HCT116 (cell line): ENCODE data around the gene DRAM1. TPM values are rescaled to one million over a fixed set of nuclear protein-coding genes. Genes with fewer than 3 reads are reported as not detected.
A peak's percentile ranks its signal among the peaks of the same experiment; 100 is the strongest.

Source experiments
- ATAC-seq: fragments of 200-7000 bp; cut with Tn5 transposase; 2 replicates; pipeline ENCODE4 v1.9.1; 2020; ENCODE audit warnings: mild to moderate bottlenecking, moderate library complexity
- BruUV-seq: library from RNA; stranded (reverse); fragments of 400-500 nt; replicated peaks from 2 replicates; lab custom pipeline; 2021; lab: Mats Ljungman, UMichigan
- CTCF ChIA-PET: fragments of 300-600 bp; sonication (Branson Sonifier 250); formaldehyde crosslinking; loops from one replicate; lab custom pipeline; 2021; ENCODE audit warnings: antibody characterized with exemption; lab: Charles Lee
- POLR2A ChIA-PET: fragments of 300-600, 350-600 bp; sonication (Branson Sonifier 250); formaldehyde crosslinking; loops from one replicate; lab custom pipeline; 2021; ENCODE audit warnings: antibody characterized with exemption; lab: Charles Lee
- RAD21 ChIA-PET, 2 experiments: fragments of 300-600 bp; sonication (Branson Sonifier 250); formaldehyde crosslinking; loops; one replicate each; lab custom pipeline; 2023; ENCODE audit warnings: low total read pairs in 2 of 2; ENCODE audit not compliant: uncharacterized antibody in 2 of 2, unreplicated experiment in 2 of 2, low non-redundant PET in 1 of 2; lab: Charles Lee
- DNase-seq: peaks from one replicate; pipeline ENCODE4 v3.0.0-alpha.2; 2010; ENCODE audit warnings: low read depth, low spot score
- H2AFZ ChIP-seq: fragments of 200-600 bp; shearing (Covaris generic), sonication (generic); 2 replicates; pipeline ENCODE4 v1.6.1; 2017; ENCODE audit warnings: low read depth, mixed run types, mixed read lengths, antibody characterized with exemption, low read length; ENCODE audit not compliant: poor library complexity, severe bottlenecking
- H3K27ac ChIP-seq: 2 replicates; pipeline ENCODE4 v1.5.1; 2012; ENCODE audit warnings: low read depth, low read length
- H3K27me3 ChIP-seq: fragments of 200-600 bp; sonication (generic); 2 replicates; pipeline ENCODE4 v1.6.1; 2016; ENCODE audit warnings: mixed run types, low read length, mixed read lengths; ENCODE audit not compliant: insufficient read depth
- H3K36me3 ChIP-seq, 2 experiments: fragments of 200-500 bp in 1 of 2; fragments of 200-600 bp in 1 of 2; sonication (Bioruptor generic) in 1 of 2; sonication (generic) in 1 of 2; 2 replicates each; pipeline versions ENCODE4 v1.5.1 to v1.6.1; 2014 to 2016; ENCODE audit warnings: low read length in 2 of 2, inconsistent platforms in 1 of 2, mixed read lengths in 1 of 2, mixed run types in 1 of 2; ENCODE audit not compliant: insufficient read depth in 2 of 2, control insufficient read depth in 1 of 2
- H3K4me1 ChIP-seq, 2 experiments: fragments of 200-600 bp in 1 of 2; sonication (generic) in 1 of 2; 2 replicates each; pipeline versions ENCODE4 v1.5.1 to v1.6.1; 2012 to 2017; ENCODE audit warnings: low read length in 2 of 2, inconsistent platforms in 1 of 2, mild to moderate bottlenecking in 1 of 2, mixed read lengths in 1 of 2, mixed run types in 1 of 2, moderate library complexity in 1 of 2; ENCODE audit not compliant: insufficient read depth in 2 of 2, control insufficient read depth in 1 of 2
- H3K4me2 ChIP-seq: fragments of 200-600 bp; sonication (generic); 2 replicates; pipeline ENCODE4 v1.6.1; 2017; ENCODE audit warnings: mixed run types, low read length, mixed read lengths
- H3K4me3 ChIP-seq, 2 experiments: fragments of 200-600 bp in 1 of 2; sonication (generic) in 1 of 2; replicated peaks in 1 of 2; 2 replicates each; pipeline ENCODE4 v1.5.1; 2011 to 2016; ENCODE audit warnings: low read length in 2 of 2, control low read depth in 1 of 2, low read depth in 1 of 2, mild to moderate bottlenecking in 1 of 2, mixed read lengths in 1 of 2, mixed run types in 1 of 2
- H3K79me2 ChIP-seq: fragments of 200-600 bp; sonication (generic); 2 replicates; pipeline ENCODE4 v1.6.1; 2017; ENCODE audit warnings: mild to moderate bottlenecking, mixed run types, low read length, moderate library complexity, mixed read lengths; ENCODE audit not compliant: insufficient read depth
- H3K9ac ChIP-seq: fragments of 200-600 bp; sonication (generic); 2 replicates; pipeline ENCODE4 v1.6.1; 2016; ENCODE audit warnings: low read length, mixed read lengths
- H3K9me2 ChIP-seq: fragments of 200-600 bp; sonication (generic), shearing (Covaris generic); 2 replicates; pipeline ENCODE4 v1.6.1; 2017; ENCODE audit warnings: mixed run types, mild to moderate bottlenecking, moderate library complexity; ENCODE audit not compliant: insufficient read depth
- H3K9me3 ChIP-seq, 2 experiments: fragments of 200-500 bp in 1 of 2; fragments of 200-600 bp in 1 of 2; sonication (Bioruptor generic) in 1 of 2; sonication (generic) in 1 of 2; 2 replicates each; pipeline ENCODE4 v1.6.1; 2014 to 2017; ENCODE audit warnings: low read length in 2 of 2, mixed read lengths in 2 of 2, inconsistent platforms in 1 of 2, low read depth in 1 of 2, mild to moderate bottlenecking in 1 of 2, mixed run types in 1 of 2, moderate library complexity in 1 of 2; ENCODE audit not compliant: control insufficient read depth in 1 of 2, insufficient read depth in 1 of 2
- H4K20me1 ChIP-seq: fragments of 200-600 bp; sonication (generic), shearing (Covaris generic); 2 replicates; pipeline ENCODE4 v1.6.1; 2017; ENCODE audit warnings: mixed run types, mild to moderate bottlenecking, moderate library complexity; ENCODE audit not compliant: insufficient read depth
- CBX3 ChIP-seq: IDR thresholded peaks from 2 replicates; pipeline ENCODE4 v1.6.1; 2012; ENCODE audit warnings: low read depth
- CEBPB ChIP-seq: IDR thresholded peaks from 2 replicates; pipeline ENCODE4 v1.6.1; 2012; ENCODE audit warnings: low read depth
- EZH2phosphoT487 ChIP-seq: fragments of 200-600 bp; IDR thresholded peaks from 2 replicates; pipeline ENCODE4 v1.6.1; 2018; ENCODE audit warnings: antibody characterized with exemption, borderline replicate concordance
- FOSL1 ChIP-seq: IDR thresholded peaks from 2 replicates; pipeline ENCODE4 v1.6.1; 2012; ENCODE audit warnings: low read depth
- JUND ChIP-seq: IDR thresholded peaks from 2 replicates; pipeline ENCODE4 v1.6.1; 2012
- POLR2AphosphoS5 ChIP-seq: IDR thresholded peaks from 2 replicates; pipeline ENCODE4 v1.6.1; 2011; ENCODE audit warnings: mild to moderate bottlenecking, low read depth, low read length, moderate library complexity
- RAD21 ChIP-seq: IDR thresholded peaks from 2 replicates; pipeline ENCODE4 v1.6.1; 2012; ENCODE audit warnings: low read depth, mild to moderate bottlenecking
- SIN3A ChIP-seq: IDR thresholded peaks from 2 replicates; pipeline ENCODE4 v1.6.1; 2012; ENCODE audit warnings: low read depth
- YY1 ChIP-seq: IDR thresholded peaks from 2 replicates; pipeline ENCODE4 v1.6.1; 2011; ENCODE audit warnings: low read length, low read depth, moderate library complexity, mild to moderate bottlenecking; ENCODE audit not compliant: insufficient replicate concordance; ENCODE audit errors: extremely low read depth
- ZFX ChIP-seq: fragments of 450-650 bp; IDR thresholded peaks from 2 replicates; pipeline ENCODE4 v1.6.1; 2017
- intact Hi-C: fragments of 100-400 bp; cut with micrococcal nuclease; formaldehyde crosslinking; loops from 2 replicates; pipeline ENCODE4 v1.10.0; 2022
- total RNA-seq: library from RNA; stranded (reverse); gene quantifications from one replicate; pipeline ENCODE4 v1.2.1, GENCODE V29; 2021; ENCODE audit not compliant: unreplicated experiment
- TF ChIP-seq, protein P1 (sequence below): IDR thresholded peaks from 2 replicates; pipeline ENCODE4 v1.6.1; 2012; ENCODE audit warnings: low read depth
- TF ChIP-seq, protein P2 (sequence below): IDR thresholded peaks from 2 replicates; pipeline ENCODE4 v1.6.1; 2011; ENCODE audit warnings: mild to moderate bottlenecking, low read length, moderate library complexity; ENCODE audit not compliant: insufficient replicate concordance; ENCODE audit errors: extremely low read depth
- TF ChIP-seq, protein P3 (sequence below): IDR thresholded peaks from 2 replicates; pipeline ENCODE4 v1.6.1; 2012

Gene DRAM1
- total RNA-seq, 1 experiment from 2014 or later: 20.3 TPM

DNA sequence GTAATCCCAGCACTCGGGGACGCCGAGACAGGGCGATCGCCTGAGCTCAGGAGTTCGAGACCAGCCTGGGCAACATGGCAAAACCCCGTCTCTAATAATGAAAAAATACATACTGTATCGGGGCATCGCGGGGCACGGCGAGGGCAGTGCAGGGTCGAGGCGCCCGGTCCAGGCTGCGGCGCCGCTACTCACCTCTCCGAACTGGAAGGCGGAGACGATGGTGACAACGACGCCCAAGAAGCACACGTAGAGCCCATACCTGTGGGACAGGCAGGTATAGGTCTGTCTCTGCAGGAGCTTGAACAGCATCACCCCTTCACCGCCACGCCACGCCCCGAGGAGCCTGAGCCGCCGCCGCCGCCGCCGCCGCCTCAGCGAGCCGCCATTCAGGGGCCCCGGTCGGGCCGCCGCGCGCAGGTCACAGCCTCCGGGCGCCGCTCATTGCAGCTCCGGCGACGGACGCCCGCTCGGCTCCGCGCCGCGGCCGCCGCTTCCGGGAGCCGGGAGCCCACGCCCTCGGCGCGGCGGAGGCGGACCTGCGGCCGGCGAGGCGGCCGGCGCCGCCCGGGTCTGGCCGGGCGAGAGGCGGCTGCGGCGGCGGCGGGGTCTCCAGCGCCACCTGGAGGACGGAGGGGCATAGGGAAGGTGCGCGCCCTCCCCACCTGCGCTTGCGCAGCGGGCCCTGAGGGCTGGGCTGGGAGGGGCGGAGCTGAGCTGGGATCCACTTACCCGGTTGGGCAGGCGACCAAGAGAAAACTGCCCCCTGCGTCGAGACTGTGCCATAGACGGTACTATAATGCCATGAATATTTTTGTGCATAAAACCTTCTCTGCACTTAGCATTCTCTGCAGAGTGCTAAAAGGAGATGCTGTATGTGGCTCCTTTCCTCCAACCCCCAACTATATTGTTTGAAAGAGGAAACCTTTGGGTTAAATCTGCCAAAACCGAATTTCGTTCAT, 46.7 kb upstream of the DRAM1 start, which contains the start of gene GNPTAB (continued):
- TF ChIP-seq, protein P1, sequence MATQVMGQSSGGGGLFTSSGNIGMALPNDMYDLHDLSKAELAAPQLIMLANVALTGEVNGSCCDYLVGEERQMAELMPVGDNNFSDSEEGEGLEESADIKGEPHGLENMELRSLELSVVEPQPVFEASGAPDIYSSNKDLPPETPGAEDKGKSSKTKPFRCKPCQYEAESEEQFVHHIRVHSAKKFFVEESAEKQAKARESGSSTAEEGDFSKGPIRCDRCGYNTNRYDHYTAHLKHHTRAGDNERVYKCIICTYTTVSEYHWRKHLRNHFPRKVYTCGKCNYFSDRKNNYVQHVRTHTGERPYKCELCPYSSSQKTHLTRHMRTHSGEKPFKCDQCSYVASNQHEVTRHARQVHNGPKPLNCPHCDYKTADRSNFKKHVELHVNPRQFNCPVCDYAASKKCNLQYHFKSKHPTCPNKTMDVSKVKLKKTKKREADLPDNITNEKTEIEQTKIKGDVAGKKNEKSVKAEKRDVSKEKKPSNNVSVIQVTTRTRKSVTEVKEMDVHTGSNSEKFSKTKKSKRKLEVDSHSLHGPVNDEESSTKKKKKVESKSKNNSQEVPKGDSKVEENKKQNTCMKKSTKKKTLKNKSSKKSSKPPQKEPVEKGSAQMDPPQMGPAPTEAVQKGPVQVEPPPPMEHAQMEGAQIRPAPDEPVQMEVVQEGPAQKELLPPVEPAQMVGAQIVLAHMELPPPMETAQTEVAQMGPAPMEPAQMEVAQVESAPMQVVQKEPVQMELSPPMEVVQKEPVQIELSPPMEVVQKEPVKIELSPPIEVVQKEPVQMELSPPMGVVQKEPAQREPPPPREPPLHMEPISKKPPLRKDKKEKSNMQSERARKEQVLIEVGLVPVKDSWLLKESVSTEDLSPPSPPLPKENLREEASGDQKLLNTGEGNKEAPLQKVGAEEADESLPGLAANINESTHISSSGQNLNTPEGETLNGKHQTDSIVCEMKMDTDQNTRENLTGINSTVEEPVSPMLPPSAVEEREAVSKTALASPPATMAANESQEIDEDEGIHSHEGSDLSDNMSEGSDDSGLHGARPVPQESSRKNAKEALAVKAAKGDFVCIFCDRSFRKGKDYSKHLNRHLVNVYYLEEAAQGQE: no peak
- peak; percentile 64 for TF ChIP-seq RAD21
- TF ChIP-seq SIN3A: no peak
- no peak for TF ChIP-seq FOSL1
- peak; percentile 51; the same call in 1 of the 2 replicates for TF ChIP-seq CBX3
- peak; percentile 62 for TF ChIP-seq POLR2AphosphoS5

DNA sequence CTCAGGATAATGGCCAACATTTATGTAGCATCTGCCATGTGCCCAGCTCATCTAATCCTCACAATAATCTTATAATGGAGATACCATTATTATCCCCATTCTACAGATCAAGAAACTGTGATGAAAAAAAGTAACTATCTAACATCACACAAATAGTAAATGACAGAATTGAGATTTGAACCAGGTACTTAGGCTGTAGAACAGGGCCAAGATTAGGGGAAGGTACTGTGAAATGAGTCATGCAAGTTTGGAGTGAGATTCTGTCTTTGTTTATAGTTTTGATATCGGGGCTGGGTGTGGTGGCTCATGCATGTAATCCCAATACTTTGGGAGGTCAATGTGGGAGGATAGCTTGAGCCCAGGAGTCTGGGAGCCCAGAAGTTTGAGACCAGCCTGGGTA, 45.4 kb upstream of the DRAM1 start:
- Histone ChIP-seq H3K4me3 (no peak overlapping the region), H2AFZ (peak overlapping the region; percentile 100), H3K27ac (no peak overlapping the region), H3K27me3 (no peaks in the 10 kb centered on the region), H3K9me2 (no peaks in the 10 kb centered on the region), H3K4me2 (no peak overlapping the region), H4K20me1 (no peaks in the 10 kb centered on the region), H3K9ac (no peak overlapping the region), H3K79me2 (peaks cover 15% of the 10 kb centered on the region), H3K9me3 (no peaks in the 10 kb centered on the region), H3K36me3 (no peaks in the 10 kb centered on the region), H3K4me1 (peaks cover 5 to 9% of the 10 kb centered on the region in 2 experiments; a peak in 2 of 4 replicates)
- ChIA-PET CTCF (interaction anchor here (4.0 to 4.3 kb wide), 2 partner anchors 8 to 59 kb away, joined by 23 to 36 read pairs; no protein-coding TSS in a partner anchor), POLR2A (interaction anchor here (0.7 kb wide), 1 partner anchor 60 kb away, joined by 3 read pairs; no protein-coding TSS in a partner anchor), RAD21 (no interaction called here)
- BruUV-seq: no TSS peak
- intact Hi-C loops: no loop called here
- no peak for ATAC-seq
- DNase-seq: no peak
- TF ChIP-seq ZFX: no peak
- TF ChIP-seq, protein P2, sequence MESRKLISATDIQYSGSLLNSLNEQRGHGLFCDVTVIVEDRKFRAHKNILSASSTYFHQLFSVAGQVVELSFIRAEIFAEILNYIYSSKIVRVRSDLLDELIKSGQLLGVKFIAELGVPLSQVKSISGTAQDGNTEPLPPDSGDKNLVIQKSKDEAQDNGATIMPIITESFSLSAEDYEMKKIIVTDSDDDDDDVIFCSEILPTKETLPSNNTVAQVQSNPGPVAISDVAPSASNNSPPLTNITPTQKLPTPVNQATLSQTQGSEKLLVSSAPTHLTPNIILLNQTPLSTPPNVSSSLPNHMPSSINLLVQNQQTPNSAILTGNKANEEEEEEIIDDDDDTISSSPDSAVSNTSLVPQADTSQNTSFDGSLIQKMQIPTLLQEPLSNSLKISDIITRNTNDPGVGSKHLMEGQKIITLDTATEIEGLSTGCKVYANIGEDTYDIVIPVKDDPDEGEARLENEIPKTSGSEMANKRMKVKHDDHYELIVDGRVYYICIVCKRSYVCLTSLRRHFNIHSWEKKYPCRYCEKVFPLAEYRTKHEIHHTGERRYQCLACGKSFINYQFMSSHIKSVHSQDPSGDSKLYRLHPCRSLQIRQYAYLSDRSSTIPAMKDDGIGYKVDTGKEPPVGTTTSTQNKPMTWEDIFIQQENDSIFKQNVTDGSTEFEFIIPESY: no peak
- no peak for TF ChIP-seq POLR2AphosphoS5
- TF ChIP-seq CEBPB: no peak
- TF ChIP-seq RAD21: no peak
- TF ChIP-seq, protein P3, sequence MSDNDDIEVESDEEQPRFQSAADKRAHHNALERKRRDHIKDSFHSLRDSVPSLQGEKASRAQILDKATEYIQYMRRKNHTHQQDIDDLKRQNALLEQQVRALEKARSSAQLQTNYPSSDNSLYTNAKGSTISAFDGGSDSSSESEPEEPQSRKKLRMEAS: no peak
- TF ChIP-seq EZH2phosphoT487: no peak
- TF ChIP-seq, protein P1: no peak
- TF ChIP-seq JUND: no peak
- no peak for TF ChIP-seq SIN3A
- no peak for TF ChIP-seq YY1
